ENCODE data around the gene STPG2. TPM values are rescaled to one million over a fixed set of nuclear protein-coding genes. Genes with fewer than 3 reads are reported as not detected.

The STPG2 gene
- total RNA-seq, 3 donors from 2014 or later (not counting 1 experiment from before 2014, with no cell fraction given) = 0.23 TPM; not detected in 2

DNA sequence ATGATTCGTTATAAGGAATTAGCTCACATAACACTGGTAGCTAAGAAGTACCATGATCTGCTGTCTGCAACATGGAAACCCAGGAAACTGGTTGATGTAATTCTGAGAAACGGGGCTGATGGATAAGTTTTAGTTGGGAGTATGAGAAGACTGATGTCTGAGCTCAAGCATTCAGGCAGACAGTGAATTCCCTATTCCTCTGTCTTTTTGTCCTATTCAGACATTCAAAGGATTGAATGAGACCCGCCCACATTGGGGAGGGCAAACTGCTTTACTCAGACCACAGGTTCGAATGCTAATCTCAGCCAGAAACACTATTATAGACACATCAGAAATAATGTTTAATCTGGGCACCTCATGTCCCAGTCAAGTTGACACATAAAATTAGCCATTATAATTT is 515.5 kb downstream of the STPG2 start:
- ATAC-seq (no peak), DNase-seq (no peak)
- no peaks in the 10 kb centered on the region for H3K4me1 ChIP-seq (ENCODE audit: control insufficient read depth, insufficient read depth, low read length)
- H3K9me3 Mint-ChIP-seq = peaks cover 21 to 24% of the 10 kb centered on the region in 2 donors
- no peak overlapping the region for H3K4me3 ChIP-seq (ENCODE audit: low read length)
- no peak overlapping the region for H3K27ac Mint-ChIP-seq
- no peak overlapping the region for H3K4me3 Mint-ChIP-seq
- H3K4me1 Mint-ChIP-seq = no peaks in the 10 kb centered on the region
- no peak overlapping the region for H3K27ac ChIP-seq (ENCODE audit: low read length)
- no peaks in the 10 kb centered on the region for H3K27me3 Mint-ChIP-seq (ENCODE audit: low read depth in 2 of 2)
- TF ChIP-seq, protein P1, sequence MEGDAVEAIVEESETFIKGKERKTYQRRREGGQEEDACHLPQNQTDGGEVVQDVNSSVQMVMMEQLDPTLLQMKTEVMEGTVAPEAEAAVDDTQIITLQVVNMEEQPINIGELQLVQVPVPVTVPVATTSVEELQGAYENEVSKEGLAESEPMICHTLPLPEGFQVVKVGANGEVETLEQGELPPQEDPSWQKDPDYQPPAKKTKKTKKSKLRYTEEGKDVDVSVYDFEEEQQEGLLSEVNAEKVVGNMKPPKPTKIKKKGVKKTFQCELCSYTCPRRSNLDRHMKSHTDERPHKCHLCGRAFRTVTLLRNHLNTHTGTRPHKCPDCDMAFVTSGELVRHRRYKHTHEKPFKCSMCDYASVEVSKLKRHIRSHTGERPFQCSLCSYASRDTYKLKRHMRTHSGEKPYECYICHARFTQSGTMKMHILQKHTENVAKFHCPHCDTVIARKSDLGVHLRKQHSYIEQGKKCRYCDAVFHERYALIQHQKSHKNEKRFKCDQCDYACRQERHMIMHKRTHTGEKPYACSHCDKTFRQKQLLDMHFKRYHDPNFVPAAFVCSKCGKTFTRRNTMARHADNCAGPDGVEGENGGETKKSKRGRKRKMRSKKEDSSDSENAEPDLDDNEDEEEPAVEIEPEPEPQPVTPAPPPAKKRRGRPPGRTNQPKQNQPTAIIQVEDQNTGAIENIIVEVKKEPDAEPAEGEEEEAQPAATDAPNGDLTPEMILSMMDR (IDR thresholded peaks at IDR 0.05) = no peak
- H3K36me3 ChIP-seq (ENCODE audit: control insufficient read depth, insufficient read depth, low read length) = no peaks in the 10 kb centered on the region
- H3K9me3 ChIP-seq (ENCODE audit: control insufficient read depth, insufficient read depth, low read length) = no peaks in the 10 kb centered on the region
- no peaks in the 10 kb centered on the region for H3K27me3 ChIP-seq (ENCODE audit: control insufficient read depth, insufficient read depth, low read length)
- WGBS (ENCODE audit: insufficient coverage) = 86% methylated on average over 4 of the region's 4 CpGs
- peaks cover 22% of the 10 kb centered on the region for H3K36me3 Mint-ChIP-seq
- intact Hi-C loops (cut with micrococcal nuclease) = no loop called here

DNA sequence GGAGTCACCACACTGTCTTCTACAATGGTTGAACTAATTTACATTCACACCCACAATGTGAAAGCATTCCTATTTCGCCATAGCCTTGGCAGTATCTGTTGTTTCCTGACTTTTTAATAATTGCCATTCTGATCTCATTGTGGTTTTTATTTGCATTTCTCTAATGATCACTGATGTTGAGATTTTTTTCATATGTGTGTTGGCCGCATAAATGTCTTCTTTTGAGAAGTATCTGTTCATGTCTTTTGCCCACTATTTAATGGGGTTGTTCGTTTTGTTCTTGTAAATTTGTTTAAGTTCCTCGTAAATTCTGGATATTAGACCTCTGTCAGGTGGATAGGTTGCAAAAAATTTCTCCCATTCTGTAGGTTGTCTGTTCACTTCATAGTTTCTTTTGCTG is 519.1 kb downstream of the STPG2 start:
- H3K9me3 Mint-ChIP-seq = peaks cover 22 to 31% of the 10 kb centered on the region in 2 donors
- no peak for ATAC-seq
- no peak for DNase-seq
- H3K36me3 Mint-ChIP-seq = peaks cover 22% of the 10 kb centered on the region
- H3K36me3 ChIP-seq (ENCODE audit: control insufficient read depth, insufficient read depth, low read length) = no peaks in the 10 kb centered on the region
- intact Hi-C loops (cut with micrococcal nuclease) = no loop called here
- H3K27ac Mint-ChIP-seq = no peak overlapping the region
- no peak overlapping the region for H3K4me3 Mint-ChIP-seq
- no peaks in the 10 kb centered on the region for H3K27me3 ChIP-seq (ENCODE audit: control insufficient read depth, insufficient read depth, low read length)
- H3K27ac ChIP-seq (ENCODE audit: low read length) = no peak overlapping the region
- H3K9me3 ChIP-seq (ENCODE audit: control insufficient read depth, insufficient read depth, low read length) = no peaks in the 10 kb centered on the region
- no peaks in the 10 kb centered on the region for H3K4me1 ChIP-seq (ENCODE audit: control insufficient read depth, insufficient read depth, low read length)
- no peaks in the 10 kb centered on the region for H3K27me3 Mint-ChIP-seq (ENCODE audit: low read depth in 2 of 2)
- TF ChIP-seq, protein P1 (IDR thresholded peaks at IDR 0.05) = no peak
- no peak overlapping the region for H3K4me3 ChIP-seq (ENCODE audit: low read length)
- WGBS (ENCODE audit: insufficient coverage) = 92% methylated on average over 4 of the region's 4 CpGs
- H3K4me1 Mint-ChIP-seq = no peaks in the 10 kb centered on the region

DNA sequence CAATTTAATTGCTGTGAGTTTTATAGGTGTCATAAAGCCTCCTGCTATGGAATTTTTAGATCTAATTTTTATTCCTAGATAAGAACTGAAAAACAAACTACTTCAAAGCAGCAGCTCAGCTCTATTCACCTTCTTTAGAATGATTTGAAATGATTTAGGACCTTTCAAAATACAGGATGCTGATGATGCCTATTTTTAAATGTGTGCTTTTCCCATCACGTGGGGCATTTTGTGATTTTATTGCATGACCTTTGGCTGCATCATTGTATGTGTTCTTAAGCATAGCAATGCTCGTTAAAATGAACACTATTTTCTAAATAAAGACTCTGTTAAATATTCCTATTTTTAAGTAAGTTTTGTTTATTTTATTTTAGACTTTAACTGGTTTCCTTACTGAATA is 537.3 kb downstream of the STPG2 start:
- ATAC-seq (no peak), DNase-seq (no peak)
- Mint-ChIP-seq H3K4me3 (no peak overlapping the region), H3K27ac (no peak overlapping the region), H3K4me1 (no peaks in the 10 kb centered on the region), H3K27me3 (ENCODE audit: low read depth in 2 of 2) (no peaks in the 10 kb centered on the region), H3K36me3 (no peaks in the 10 kb centered on the region), H3K9me3 (peaks cover 12 to 16% of the 10 kb centered on the region in 2 donors)
- no peaks in the 10 kb centered on the region for H3K36me3 ChIP-seq (ENCODE audit: control insufficient read depth, insufficient read depth, low read length)
- no peaks in the 10 kb centered on the region for H3K4me1 ChIP-seq (ENCODE audit: control insufficient read depth, insufficient read depth, low read length)
- WGBS (ENCODE audit: insufficient coverage) = 0% methylated on average over 1 of the region's 2 CpGs
- intact Hi-C loops (cut with micrococcal nuclease) = no loop called here
- no peaks in the 10 kb centered on the region for H3K9me3 ChIP-seq (ENCODE audit: control insufficient read depth, insufficient read depth, low read length)
- no peak overlapping the region for H3K4me3 ChIP-seq (ENCODE audit: low read length)
- H3K27me3 ChIP-seq (ENCODE audit: control insufficient read depth, insufficient read depth, low read length) = no peaks in the 10 kb centered on the region
- H3K27ac ChIP-seq (ENCODE audit: low read length) = no peak overlapping the region
- TF ChIP-seq, protein P1 (IDR thresholded peaks at IDR 0.05) = no peak

DNA sequence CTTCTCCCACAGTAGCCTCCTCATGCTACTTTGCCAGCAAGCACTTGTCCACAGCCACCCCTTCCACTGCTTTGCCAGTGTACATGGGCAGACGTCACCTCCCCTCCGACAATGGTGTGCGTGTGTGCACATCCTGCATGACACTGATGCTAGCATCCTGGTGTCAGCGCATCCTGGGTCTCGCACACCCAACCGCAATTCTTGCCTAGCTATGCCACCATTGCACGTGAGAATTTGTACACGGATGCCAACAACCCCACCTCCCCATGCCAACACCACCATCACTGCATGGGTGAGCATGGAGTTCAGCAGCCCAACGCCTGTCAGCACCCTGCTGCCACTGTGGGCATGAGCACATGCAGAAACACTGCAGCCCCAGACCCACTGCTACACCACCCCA is 550.0 kb downstream of the STPG2 start:
- intact Hi-C loops (cut with micrococcal nuclease) = no loop called here
- TF ChIP-seq, protein P1 (IDR thresholded peaks at IDR 0.05) = no peak
- Histone ChIP-seq H3K27me3 (ENCODE audit: control insufficient read depth, insufficient read depth, low read length) (no peaks in the 10 kb centered on the region), H3K9me3 (ENCODE audit: control insufficient read depth, insufficient read depth, low read length) (peaks cover 16% of the 10 kb centered on the region), H3K4me1 (ENCODE audit: control insufficient read depth, insufficient read depth, low read length) (no peaks in the 10 kb centered on the region), H3K36me3 (ENCODE audit: control insufficient read depth, insufficient read depth, low read length) (no peaks in the 10 kb centered on the region), H3K4me3 (ENCODE audit: low read length) (no peak overlapping the region), H3K27ac (ENCODE audit: low read length) (no peak overlapping the region)
- Mint-ChIP-seq H3K27ac (no peak overlapping the region), H3K4me3 (no peak overlapping the region), H3K27me3 (ENCODE audit: low read depth in 2 of 2) (no peaks in the 10 kb centered on the region), H3K9me3 (peaks cover 16% of the 10 kb centered on the region in 2 donors), H3K4me1 (no peaks in the 10 kb centered on the region), H3K36me3 (peaks cover 9% of the 10 kb centered on the region)
- DNase-seq (no peak), ATAC-seq (no peak)
- 92% methylated on average over 9 of the region's 9 CpGs for WGBS (ENCODE audit: insufficient coverage)
